Activated CD4-positive, alpha-beta memory T cell treated with anti-CD3 and anti-CD28 coated beads for 36 hours (primary cell): ENCODE results near the gene PDIK1L. TPM values are rescaled to one million over a fixed set of nuclear protein-coding genes. Genes with fewer than 3 reads are reported as not detected.

Experiments used
- CTCF ChIA-PET: fragments of 350-600 bp; sonication (Branson Sonifier 250); formaldehyde crosslinking; loops from one replicate; lab custom pipeline; 2021; ENCODE audit warnings: antibody characterized with exemption, inconsistent platforms; lab: Charles Lee
- POLR2A ChIA-PET: fragments of 350-600 bp; sonication (Branson Sonifier 250); formaldehyde crosslinking; loops from one replicate; lab custom pipeline; 2021; ENCODE audit warnings: antibody characterized with exemption; lab: Charles Lee
- DNase-seq: peaks from one replicate; pipeline ENCODE4 v3.0.0-alpha.2; 2020
- H3K27ac Mint-ChIP-seq: one replicate; pipeline ENCODE4 v1.8.0; 2021; ENCODE audit warnings: mixed read lengths
- H3K27me3 Mint-ChIP-seq: one replicate; pipeline ENCODE4 v1.8.0; 2021; ENCODE audit warnings: mixed read lengths
- H3K36me3 Mint-ChIP-seq: one replicate; pipeline ENCODE4 v1.8.0; 2021; ENCODE audit warnings: mixed read lengths
- H3K4me1 Mint-ChIP-seq: one replicate; pipeline ENCODE4 v1.8.0; 2021; ENCODE audit warnings: low read depth, mixed read lengths
- H3K4me3 Mint-ChIP-seq: one replicate; pipeline ENCODE4 v1.8.0; 2021; ENCODE audit warnings: mild to moderate bottlenecking, mixed read lengths
- H3K9me3 Mint-ChIP-seq: one replicate; pipeline ENCODE4 v1.8.0; 2021; ENCODE audit warnings: mixed read lengths
- intact Hi-C: fragments of 100-400 bp; cut with micrococcal nuclease; formaldehyde crosslinking; loops from one replicate; pipeline ENCODE4 v1.15.1; 2023
- total RNA-seq, 2 experiments: library from RNA; stranded (reverse); gene quantifications; one replicate each; pipeline ENCODE4 v1.2.3, GENCODE V29; 2021

PDIK1L gene
- total RNA-seq, 2 experiments from 2014 or later = 14.9 to 15.2 TPM

DNA sequence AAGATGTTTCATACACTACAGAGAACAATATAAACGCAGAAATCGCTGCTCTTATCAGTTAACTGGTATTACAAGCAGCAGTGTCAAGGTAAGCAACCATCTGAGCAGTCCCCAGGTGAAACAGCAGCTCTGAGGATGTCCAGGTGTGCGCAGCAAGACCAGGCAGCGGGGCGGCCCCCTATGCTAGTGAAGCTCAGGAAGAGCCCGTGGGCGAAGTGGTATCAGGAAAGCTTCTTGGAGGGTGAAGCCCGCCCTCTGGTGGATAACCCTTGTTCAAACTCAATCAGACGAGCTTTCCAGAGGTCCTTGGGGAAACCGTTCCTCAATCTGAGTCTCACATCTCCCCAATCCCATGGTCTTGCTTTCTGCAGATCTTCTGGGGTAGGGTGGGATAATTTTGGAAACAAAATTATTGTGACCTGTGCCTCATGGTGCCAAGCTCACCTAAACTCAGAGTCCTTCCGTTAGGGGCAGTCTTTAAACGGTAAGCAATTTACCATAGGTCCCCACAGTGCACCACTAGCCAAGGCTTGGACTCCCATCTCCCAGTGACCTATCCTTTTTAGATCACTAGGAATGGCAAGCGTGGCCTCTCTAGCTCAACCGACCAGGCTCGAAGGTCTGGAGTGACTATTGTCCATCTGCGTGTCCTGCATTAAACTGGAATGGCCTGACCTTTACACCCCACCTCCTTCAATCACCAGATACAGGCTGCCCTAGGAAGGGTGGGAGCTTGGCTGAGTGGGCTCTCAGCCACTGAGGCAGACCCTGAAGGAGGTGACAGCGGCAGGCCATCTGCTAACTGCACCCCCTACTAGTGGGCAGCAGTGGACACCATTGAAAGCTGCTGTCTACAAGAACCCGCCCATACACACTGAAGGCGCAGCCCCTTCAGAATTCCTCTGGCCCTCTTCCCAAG lies 33.7 kb downstream of the PDIK1L start:
- ChIA-PET POLR2A (interaction anchor here (0.7 to 1.1 kb wide), 4 partner anchors 36 to 114 kb away, joined by 3 to 7 read pairs (median 3); no protein-coding TSS in a partner anchor), CTCF (interaction anchor here (0.7 to 8.1 kb wide), 41 partner anchors 12 to 984 kb away, joined by 3 to 204 read pairs (median 5); partner anchors contain the start of genes CD52, CEP85, CNKSR1 and FAM110D)
- DNase-seq = peak; percentile 83
- H3K9me3 Mint-ChIP-seq = no peaks in the 10 kb centered on the region
- H3K36me3 Mint-ChIP-seq = no peaks in the 10 kb centered on the region
- peaks cover 4% of the 10 kb centered on the region for H3K4me1 Mint-ChIP-seq
- no peaks in the 10 kb centered on the region for H3K27me3 Mint-ChIP-seq
- no peak overlapping the region for H3K27ac Mint-ChIP-seq
- H3K4me3 Mint-ChIP-seq = no peak overlapping the region
- intact Hi-C loops = loop anchor here (1.0 to 2.0 kb wide), 3 partner anchors 18 to 109 kb away; no protein-coding TSS in a partner anchor

DNA sequence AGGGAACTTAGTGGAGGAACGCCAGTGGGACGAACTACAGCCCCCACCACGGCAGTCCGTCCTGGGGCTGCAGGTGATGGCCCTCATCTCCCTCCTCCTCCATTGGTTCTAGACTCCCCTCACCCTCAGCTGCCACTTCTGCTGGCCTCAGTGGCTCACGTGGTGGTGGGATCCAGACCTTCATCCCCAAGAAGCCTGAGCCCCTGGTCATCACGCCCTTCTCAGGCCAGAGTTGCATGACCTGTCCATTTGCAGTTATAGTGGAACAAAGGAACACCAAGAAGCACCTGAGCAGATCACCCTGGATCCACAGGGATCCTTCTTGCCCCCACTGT lies 34.3 kb downstream of the PDIK1L start:
- ChIA-PET POLR2A (no interaction called here), CTCF (interaction anchor here (0.9 to 8.1 kb wide), 22 partner anchors 11 to 271 kb away, joined by 3 to 204 read pairs (median 13); partner anchors contain the start of genes CEP85, CNKSR1, FAM110D and PDIK1L)
- intact Hi-C loops = loop anchor here (1.0 to 2.0 kb wide), 3 partner anchors 19 to 110 kb away; no protein-coding TSS in a partner anchor
- Mint-ChIP-seq H3K9me3 (no peaks in the 10 kb centered on the region), H3K4me1 (peaks cover 4% of the 10 kb centered on the region), H3K4me3 (no peak overlapping the region), H3K27ac (no peak overlapping the region), H3K27me3 (no peaks in the 10 kb centered on the region), H3K36me3 (no peaks in the 10 kb centered on the region)
- DNase-seq = no peak

- intact Hi-C loops = no loop called here
- CTCF ChIA-PET = interaction anchor here (0.6 to 8.1 kb wide), 2 partner anchors 47 to 86 kb away, joined by 3 to 204 read pairs; partner anchors contain the start of gene CEP85
- peaks cover 4% of the 10 kb centered on the region for H3K4me1 Mint-ChIP-seq
- no peaks in the 10 kb centered on the region for H3K9me3 Mint-ChIP-seq
- no peak for DNase-seq
- POLR2A ChIA-PET = no interaction called here
- no peaks in the 10 kb centered on the region for H3K36me3 Mint-ChIP-seq
- H3K27ac Mint-ChIP-seq = no peak overlapping the region
- H3K27me3 Mint-ChIP-seq = no peaks in the 10 kb centered on the region
- H3K4me3 Mint-ChIP-seq = no peak overlapping the region
Measured at GRCh38 chr1:26148887-26149286, 37.3 kb downstream of the PDIK1L start.

GRCh38 chr1:26153966-26154532 lies 42.4 kb downstream of the PDIK1L start:
- no peaks in the 10 kb centered on the region for H3K9me3 Mint-ChIP-seq
- H3K36me3 Mint-ChIP-seq = no peaks in the 10 kb centered on the region
- no peaks in the 10 kb centered on the region for H3K4me1 Mint-ChIP-seq
- peaks cover 12% of the 10 kb centered on the region for H3K27me3 Mint-ChIP-seq
- DNase-seq = no peak
- ChIA-PET POLR2A (no interaction called here), CTCF (interaction anchor here (0.6 kb wide), 1 partner anchor 750 kb away, joined by 5 read pairs; no protein-coding TSS in a partner anchor)
- intact Hi-C loops = no loop called here
- no peak overlapping the region for H3K4me3 Mint-ChIP-seq
- H3K27ac Mint-ChIP-seq = no peak overlapping the region

DNA sequence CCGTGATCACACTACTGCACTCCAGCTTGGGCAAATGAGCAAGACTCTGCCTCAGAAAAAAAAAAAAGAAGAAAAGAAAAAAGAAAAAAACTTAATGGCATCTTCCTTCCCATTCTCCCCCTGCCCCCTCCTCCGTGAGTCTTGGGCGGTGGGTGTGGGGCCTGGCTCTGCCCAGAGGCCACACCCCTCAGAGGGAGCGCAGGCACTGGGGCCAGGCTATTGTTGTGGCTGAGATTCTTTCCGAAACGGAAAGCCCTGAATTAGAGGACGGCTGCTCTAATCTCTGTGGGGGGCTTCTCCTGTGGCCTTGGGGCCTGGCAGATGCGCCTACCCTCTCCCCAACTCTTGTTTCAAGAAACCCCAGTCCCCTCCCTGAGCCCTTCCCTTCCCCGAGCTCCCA lies 43.1 kb downstream of the PDIK1L start:
- ChIA-PET CTCF (interaction anchor here (0.6 to 1.0 kb wide), 2 partner anchors 15 to 751 kb away, joined by 3 to 5 read pairs; partner anchors contain the start of gene ZNF593), POLR2A (interaction anchor here (0.6 kb wide), 1 partner anchor 1753 kb away, joined by 3 read pairs; no protein-coding TSS in a partner anchor)
- peaks cover 19% of the 10 kb centered on the region for H3K27me3 Mint-ChIP-seq
- no peaks in the 10 kb centered on the region for H3K9me3 Mint-ChIP-seq
- H3K27ac Mint-ChIP-seq = no peak overlapping the region
- no peak overlapping the region for H3K4me3 Mint-ChIP-seq
- H3K4me1 Mint-ChIP-seq = no peaks in the 10 kb centered on the region
- intact Hi-C loops = no loop called here
- H3K36me3 Mint-ChIP-seq = no peaks in the 10 kb centered on the region
- DNase-seq = no peak

- no peak for DNase-seq
- Mint-ChIP-seq H3K36me3 (no peaks in the 10 kb centered on the region), H3K27ac (no peak overlapping the region), H3K4me1 (no peaks in the 10 kb centered on the region), H3K27me3 (peaks cover 19% of the 10 kb centered on the region), H3K9me3 (no peaks in the 10 kb centered on the region), H3K4me3 (no peak overlapping the region)
- ChIA-PET POLR2A (interaction anchor here (0.6 kb wide), 1 partner anchor 1752 kb away, joined by 3 read pairs; no protein-coding TSS in a partner anchor), CTCF (interaction anchor here (1.0 to 3.8 kb wide), 3 partner anchors 10 to 53 kb away, joined by 3 to 20 read pairs (median 3); partner anchors contain the start of gene ZNF593)
- intact Hi-C loops = no loop called here
Measured at GRCh38 chr1:26155370-26156284, 44.0 kb downstream of the PDIK1L start.

DNA sequence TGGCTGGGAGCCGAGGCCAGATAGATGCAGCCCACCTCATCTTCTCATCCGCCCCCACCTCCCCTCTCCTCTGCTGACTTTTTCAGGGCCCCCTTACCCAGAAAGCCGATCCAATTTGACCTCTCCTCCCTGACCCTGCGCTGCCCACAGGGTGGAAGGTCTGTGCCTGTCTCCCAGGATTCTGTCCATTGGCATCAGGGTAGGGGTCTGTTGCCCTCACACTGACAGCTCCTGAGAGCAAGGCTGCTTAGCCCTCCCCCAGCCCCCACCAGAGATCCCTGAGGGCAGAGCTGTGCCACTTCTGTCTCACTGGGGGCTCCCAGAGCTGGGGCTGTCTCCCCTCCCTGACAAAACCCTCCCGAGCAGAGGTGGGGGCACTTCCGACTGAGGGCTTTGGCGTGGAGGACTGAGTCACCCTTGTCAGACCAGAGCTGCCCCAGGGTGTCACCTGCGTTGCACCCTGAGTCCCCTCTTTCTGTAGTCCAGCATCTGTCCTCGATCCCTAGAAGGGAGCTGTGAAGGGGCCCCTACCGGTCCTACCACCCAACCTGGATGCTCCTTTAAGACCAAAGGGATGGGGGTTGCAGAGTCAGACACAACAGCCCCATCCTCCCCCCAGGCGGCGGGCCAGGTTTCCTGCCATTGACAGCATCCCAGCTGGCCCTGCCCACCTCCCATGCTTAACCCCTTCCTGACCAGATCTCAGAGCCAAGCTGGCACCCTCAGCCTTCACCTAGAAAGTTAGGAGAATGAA lies 44.8 kb downstream of the PDIK1L start:
- H3K4me1 Mint-ChIP-seq = no peaks in the 10 kb centered on the region
- H3K4me3 Mint-ChIP-seq = no peak overlapping the region
- intact Hi-C loops = no loop called here
- POLR2A ChIA-PET = no interaction called here
- H3K9me3 Mint-ChIP-seq = no peaks in the 10 kb centered on the region
- H3K27me3 Mint-ChIP-seq = peaks cover 22% of the 10 kb centered on the region
- no peaks in the 10 kb centered on the region for H3K36me3 Mint-ChIP-seq
- CTCF ChIA-PET = interaction anchor here (0.8 to 3.8 kb wide), 5 partner anchors 11 to 120 kb away, joined by 3 to 20 read pairs (median 3); partner anchors contain the start of gene ZNF593
- no peak overlapping the region for H3K27ac Mint-ChIP-seq
- DNase-seq = no peak

DNA sequence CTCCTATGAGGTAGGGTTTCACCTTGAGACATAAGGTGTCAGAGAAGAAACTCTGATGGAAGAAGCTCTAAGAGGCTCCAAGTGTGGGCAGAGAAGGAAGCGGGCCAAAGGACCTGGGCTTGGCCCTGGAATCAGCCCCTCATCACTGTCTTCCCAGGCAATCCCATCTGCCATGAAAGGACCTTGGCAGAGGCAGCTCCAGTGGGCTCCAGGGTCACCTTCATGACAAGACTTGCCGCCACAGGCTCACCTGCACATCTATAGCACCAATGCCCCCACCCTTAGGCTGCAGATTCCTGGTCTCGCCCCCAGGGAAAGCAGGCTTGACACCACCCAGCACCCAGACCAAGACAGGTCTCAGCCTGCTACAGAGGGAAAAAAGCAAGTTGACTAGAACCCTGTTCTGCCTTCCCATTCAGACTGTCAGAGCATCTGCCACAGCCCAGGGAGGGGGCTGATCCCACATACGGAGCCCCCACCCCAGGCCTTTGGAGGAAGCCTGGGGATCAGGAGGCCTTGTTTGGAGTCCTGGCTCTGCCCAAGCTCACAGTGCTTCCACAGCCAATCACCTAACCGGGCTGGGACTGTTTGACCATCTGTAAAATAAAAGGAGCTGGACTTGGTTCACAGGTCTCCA lies 46.8 kb downstream of the PDIK1L start:
- Mint-ChIP-seq H3K9me3 (no peaks in the 10 kb centered on the region), H3K27ac (no peak overlapping the region), H3K36me3 (no peaks in the 10 kb centered on the region), H3K27me3 (peaks cover 29% of the 10 kb centered on the region), H3K4me3 (no peak overlapping the region), H3K4me1 (peaks cover 4% of the 10 kb centered on the region)
- no peak for DNase-seq
- ChIA-PET POLR2A (no interaction called here), CTCF (interaction anchor here (0.5 to 3.8 kb wide), 5 partner anchors 11 to 233 kb away, joined by 3 to 20 read pairs (median 5); partner anchors contain the start of gene ZNF593)
- intact Hi-C loops = no loop called here

DNA sequence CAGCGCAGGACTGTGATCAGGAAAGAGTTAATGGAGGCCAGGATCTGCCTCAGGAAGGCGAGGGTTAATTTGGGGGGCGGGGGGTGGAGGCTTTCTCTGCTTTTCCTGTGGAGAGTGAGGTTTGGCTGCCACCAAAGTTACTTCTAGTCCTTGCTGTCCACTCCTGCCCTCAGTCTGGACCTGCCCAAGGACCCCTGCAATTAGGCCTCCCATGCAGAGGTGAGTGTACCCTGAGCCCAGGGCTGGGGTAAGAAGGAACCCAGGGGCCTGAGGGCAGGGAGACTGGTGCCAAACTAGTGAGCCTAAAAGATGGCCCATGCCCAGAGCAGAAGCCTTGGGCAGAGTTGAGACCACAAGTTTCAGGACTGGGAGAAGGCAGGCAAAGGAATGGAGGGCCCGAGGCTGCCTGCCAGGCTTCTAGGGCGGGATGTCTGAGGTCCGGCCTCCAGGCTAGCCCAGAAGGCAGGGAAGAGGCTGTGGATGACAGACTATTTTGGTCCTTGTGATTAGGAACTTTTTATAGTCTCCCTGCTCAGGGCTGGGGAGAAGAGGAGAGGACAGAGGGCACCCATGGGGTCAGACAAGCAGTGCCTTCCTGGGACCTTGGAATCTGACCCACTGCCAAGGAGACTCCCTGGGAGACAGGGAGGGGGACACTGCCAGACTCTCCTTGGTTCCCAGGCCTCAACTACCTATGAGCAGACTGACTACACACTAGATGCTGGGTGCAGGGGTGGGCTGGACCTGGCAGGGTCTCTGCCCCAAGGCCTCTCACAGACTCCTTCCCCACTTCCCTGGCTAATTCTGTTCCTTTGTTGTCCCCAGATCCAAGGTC lies 47.5 kb downstream of the PDIK1L start, which contains the start of gene FAM110D:
TSS of gene FAM110D (plus strand) at position 172 of the 835 bp plus-strand sequence. CDS start 2,213 bp downstream, outside the sequence.
- Mint-ChIP-seq H3K4me3 (no peak within 1 kb of the TSS), H3K27ac (no peak within 1 kb of the TSS), H3K27me3 (peaks cover 35% of the 10 kb centered on the region), H3K36me3 (no peaks in the 10 kb centered on the region), H3K4me1 (peaks cover 4% of the 10 kb centered on the region), H3K9me3 (no peaks in the 10 kb centered on the region)
- no peak for DNase-seq
- ChIA-PET CTCF (interaction anchor here (0.5 to 3.8 kb wide), 4 partner anchors 10 to 232 kb away, joined by 4 to 20 read pairs (median 8); partner anchors contain the start of gene ZNF593), POLR2A (no interaction called here)
- intact Hi-C loops = no loop called here
